ENCODE measurements around the gene LILRB5. TPM values are rescaled to one million over a fixed set of nuclear protein-coding genes. Genes with fewer than 3 reads are reported as not detected.
A peak's percentile ranks its signal among the peaks of the same experiment; 100 is the strongest.

The LILRB5 gene
- total and polyA plus RNA-seq, 2 donors (not counting 1 experiment from before 2014, with no cell fraction given): 0.05 TPM; not detected in 1

DNA sequence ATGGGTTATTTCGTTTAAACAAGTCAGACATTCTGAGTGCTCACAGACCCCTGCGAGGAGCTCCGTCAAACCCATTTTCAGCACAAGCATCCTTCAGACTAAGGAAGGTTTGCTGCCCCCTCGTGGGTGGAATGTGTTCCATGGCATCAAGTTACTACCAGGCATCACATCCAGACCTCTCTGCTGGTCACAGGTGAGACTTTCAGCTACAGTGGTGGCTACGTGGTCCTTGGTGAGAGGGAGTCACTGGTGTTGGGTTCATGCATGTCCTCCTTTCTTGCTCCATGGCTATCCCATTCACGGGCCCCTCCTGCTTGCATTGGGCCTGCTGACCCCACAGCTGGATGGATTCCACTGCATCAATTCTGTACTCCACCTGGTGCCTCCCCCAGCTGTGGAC, 9.1 kb upstream of the LILRB5 start:
- H3K27me3 Mint-ChIP-seq: peaks cover 34% of the 10 kb centered on the region
- Histone ChIP-seq H3K9ac (ENCODE audit: low read length) (no peak overlapping the region), H3K4me2 (replicated peaks; ENCODE audit: low read depth, low read length, poor library complexity, severe bottlenecking) (no peak overlapping the region), H3K4me1 (ENCODE audit: control insufficient read depth in 2 of 2, insufficient read depth in 2 of 2, low read length in 2 of 2) (no peaks in the 10 kb centered on the region), H3K27ac (ENCODE audit: low read length in 2 of 2) (no peak overlapping the region), H3K79me2 (ENCODE audit: control insufficient read depth, insufficient read depth, low read length) (no peaks in the 10 kb centered on the region), H3K36me3 (replicated peaks in 1 of 2; ENCODE audit: control extremely low read depth in 1 of 2, control insufficient read depth in 1 of 2, extremely low read depth in 1 of 2, insufficient read depth in 2 of 2, low read length in 1 of 2) (no peaks in the 10 kb centered on the region), H4K20me1 (ENCODE audit: control insufficient read depth, insufficient read depth, low read length, poor library complexity, severe bottlenecking) (no peaks in the 10 kb centered on the region), H2AFZ (ENCODE audit: insufficient read depth, low read depth, low read length, poor library complexity, severe bottlenecking) (no peak overlapping the region), H3K9me3 (ENCODE audit: control extremely low read depth in 1 of 3, control insufficient read depth in 2 of 3, insufficient read depth in 1 of 3, low read length in 2 of 3) (peaks cover 0 to 2% (median 0%) of the 10 kb centered on the region in 3 donors), H3K27me3 (replicated peaks in 1 of 4; ENCODE audit: control extremely low read depth in 1 of 4, control insufficient read depth in 3 of 4, insufficient read depth in 4 of 4, low read length in 3 of 4) (peaks cover 0 to 20% (median 6%) of the 10 kb centered on the region in 4 experiments), H3K4me3 (ENCODE audit: control extremely low read depth in 1 of 5, extremely low read depth in 1 of 5, insufficient read depth in 1 of 5, low read depth in 2 of 5, low read length in 4 of 5) (no peak overlapping the region)
- no peak overlapping the region for H3K4me3 Mint-ChIP-seq
- intact Hi-C loops (cut with micrococcal nuclease): no loop called here
- DNase-seq (peak; percentile 80), ATAC-seq (ENCODE audit: low read depth) (peak; percentile 69)
- 0% methylated on average over 4 of the region's 6 CpGs for WGBS (ENCODE audit: insufficient coverage)
- H3K27ac Mint-ChIP-seq: no peak overlapping the region
- POLR2A ChIA-PET: interaction anchor here (0.6 kb wide), 1 partner anchor 24 kb away, joined by 3 read pairs; no protein-coding TSS in a partner anchor
- TF ChIP-seq EZH2 (IDR thresholded peaks at IDR 0.05; ENCODE audit: borderline replicate concordance, insufficient read depth, low read depth, low read length, poor library complexity, severe bottlenecking): no peak
- TF ChIP-seq, protein P1, sequence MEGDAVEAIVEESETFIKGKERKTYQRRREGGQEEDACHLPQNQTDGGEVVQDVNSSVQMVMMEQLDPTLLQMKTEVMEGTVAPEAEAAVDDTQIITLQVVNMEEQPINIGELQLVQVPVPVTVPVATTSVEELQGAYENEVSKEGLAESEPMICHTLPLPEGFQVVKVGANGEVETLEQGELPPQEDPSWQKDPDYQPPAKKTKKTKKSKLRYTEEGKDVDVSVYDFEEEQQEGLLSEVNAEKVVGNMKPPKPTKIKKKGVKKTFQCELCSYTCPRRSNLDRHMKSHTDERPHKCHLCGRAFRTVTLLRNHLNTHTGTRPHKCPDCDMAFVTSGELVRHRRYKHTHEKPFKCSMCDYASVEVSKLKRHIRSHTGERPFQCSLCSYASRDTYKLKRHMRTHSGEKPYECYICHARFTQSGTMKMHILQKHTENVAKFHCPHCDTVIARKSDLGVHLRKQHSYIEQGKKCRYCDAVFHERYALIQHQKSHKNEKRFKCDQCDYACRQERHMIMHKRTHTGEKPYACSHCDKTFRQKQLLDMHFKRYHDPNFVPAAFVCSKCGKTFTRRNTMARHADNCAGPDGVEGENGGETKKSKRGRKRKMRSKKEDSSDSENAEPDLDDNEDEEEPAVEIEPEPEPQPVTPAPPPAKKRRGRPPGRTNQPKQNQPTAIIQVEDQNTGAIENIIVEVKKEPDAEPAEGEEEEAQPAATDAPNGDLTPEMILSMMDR (IDR thresholded peaks at IDR 0.05): peak; percentile 87
- CTCF ChIA-PET: interaction anchor here (0.6 to 4.8 kb wide), 35 partner anchors 8 to 166 kb away, joined by 3 to 60 read pairs (median 6); partner anchors contain the start of genes LILRB2, LILRB5 and MBOAT7
- H3K4me1 Mint-ChIP-seq: peaks cover 4% of the 10 kb centered on the region
- H3K9me3 Mint-ChIP-seq (ENCODE audit: insufficient read depth): no peaks in the 10 kb centered on the region

DNA sequence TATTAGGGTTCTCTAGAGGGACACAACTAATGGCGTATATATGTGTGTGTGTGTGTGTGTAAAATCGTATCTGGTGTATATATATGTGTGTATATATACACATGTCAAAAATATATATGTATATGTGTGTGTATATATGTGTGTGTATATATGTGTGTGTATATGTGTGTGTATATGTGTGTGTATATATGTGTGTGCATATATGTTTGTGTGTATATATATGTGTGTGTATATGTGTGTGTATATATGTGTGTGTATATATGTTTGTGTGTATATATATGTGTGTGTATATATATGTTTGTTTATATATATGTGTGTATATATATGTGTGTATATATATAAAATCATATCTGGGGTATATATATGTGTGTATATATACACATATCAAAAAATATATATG, 5.4 kb upstream of the LILRB5 start:
- Histone ChIP-seq H3K79me2 (ENCODE audit: control insufficient read depth, insufficient read depth, low read length) (no peaks in the 10 kb centered on the region), H3K27me3 (replicated peaks in 1 of 4; ENCODE audit: control extremely low read depth in 1 of 4, control insufficient read depth in 3 of 4, insufficient read depth in 4 of 4, low read length in 3 of 4) (peaks cover 0 to 14% (median 6%) of the 10 kb centered on the region in 4 experiments), H3K4me2 (replicated peaks; ENCODE audit: low read depth, low read length, poor library complexity, severe bottlenecking) (no peak overlapping the region), H3K4me3 (ENCODE audit: control extremely low read depth in 1 of 5, extremely low read depth in 1 of 5, insufficient read depth in 1 of 5, low read depth in 2 of 5, low read length in 4 of 5) (no peak overlapping the region), H3K4me1 (ENCODE audit: control insufficient read depth in 2 of 2, insufficient read depth in 2 of 2, low read length in 2 of 2) (no peaks in the 10 kb centered on the region), H3K9ac (ENCODE audit: low read length) (no peak overlapping the region), H2AFZ (ENCODE audit: insufficient read depth, low read depth, low read length, poor library complexity, severe bottlenecking) (no peak overlapping the region), H4K20me1 (ENCODE audit: control insufficient read depth, insufficient read depth, low read length, poor library complexity, severe bottlenecking) (no peaks in the 10 kb centered on the region), H3K36me3 (replicated peaks in 1 of 2; ENCODE audit: control extremely low read depth in 1 of 2, control insufficient read depth in 1 of 2, extremely low read depth in 1 of 2, insufficient read depth in 2 of 2, low read length in 1 of 2) (no peaks in the 10 kb centered on the region), H3K9me3 (ENCODE audit: control extremely low read depth in 1 of 3, control insufficient read depth in 2 of 3, insufficient read depth in 1 of 3, low read length in 2 of 3) (peaks cover 0 to 2% (median 0%) of the 10 kb centered on the region in 3 donors), H3K27ac (ENCODE audit: low read length in 2 of 2) (no peak overlapping the region)
- WGBS (ENCODE audit: insufficient coverage): 100% methylated on average over 1 of the region's 2 CpGs
- ChIA-PET CTCF (interaction anchor here (0.9 kb wide), 1 partner anchor 63 kb away, joined by 4 read pairs; no protein-coding TSS in a partner anchor), POLR2A (no interaction called here)
- Mint-ChIP-seq H3K4me1 (peaks cover 4% of the 10 kb centered on the region), H3K27ac (no peak overlapping the region), H3K27me3 (peaks cover 26% of the 10 kb centered on the region), H3K9me3 (ENCODE audit: insufficient read depth) (no peaks in the 10 kb centered on the region), H3K4me3 (no peak overlapping the region)
- intact Hi-C loops (cut with micrococcal nuclease): no loop called here
- DNase-seq: no peak
- no peak for ATAC-seq (ENCODE audit: low read depth)
- no peak for TF ChIP-seq EZH2 (IDR thresholded peaks at IDR 0.05; ENCODE audit: borderline replicate concordance, insufficient read depth, low read depth, low read length, poor library complexity, severe bottlenecking)
- TF ChIP-seq, protein P1 (IDR thresholded peaks at IDR 0.05): no peak

All from B cell (primary cell).